BJ (cell line): Measurements from ENCODE around the gene PXN. TPM values are rescaled to one million over a fixed set of nuclear protein-coding genes. Genes with fewer than 3 reads are reported as not detected.
"Not testable (repeated sequence)": the region's sequence is repeated elsewhere in the genome, so short reads cannot be mapped to it uniquely, and the experiment has no call there.

Experiments
- CTCF ChIA-PET: fragments of 350-600 bp; formaldehyde crosslinking; extraction: SDS; loops from one replicate; lab custom pipeline; 2021; ENCODE audit warnings: antibody characterized with exemption, inconsistent platforms; lab: Yijun Ruan, JAX
- POLR2A ChIA-PET: fragments of 300-600 bp; sonication (Branson Sonifier 250); formaldehyde crosslinking; extraction: SDS; loops from one replicate; lab custom pipeline; 2021; ENCODE audit warnings: antibody characterized with exemption; lab: Charles Lee
- DNase-seq: peaks from one replicate; pipeline ENCODE4 v3.0.0-alpha.2; 2011; ENCODE audit warnings: low read depth
- H3K27me3 ChIP-seq: 2 replicates; pipeline ENCODE4 v1.6.0; 2011; ENCODE audit warnings: low read length; ENCODE audit not compliant: control insufficient read depth, insufficient read depth
- H3K36me3 ChIP-seq: 2 replicates; pipeline ENCODE4 v1.5.1; 2011; ENCODE audit warnings: low read length; ENCODE audit not compliant: control insufficient read depth, insufficient read depth
- H3K4me3 ChIP-seq: 2 replicates; pipeline ENCODE4 v1.5.1; 2011; ENCODE audit warnings: low read depth, mild to moderate bottlenecking, control low read depth, low read length
- CTCF ChIP-seq: IDR thresholded peaks from 2 replicates; pipeline ENCODE4 v1.5.1; 2011; ENCODE audit warnings: low read depth, mild to moderate bottlenecking, control low read depth, inconsistent platforms, low read length, moderate library complexity; ENCODE audit not compliant: insufficient read depth
- polyA plus RNA-seq: library from polyadenylated mRNA; depleted of rRNA; stranded (reverse); fragments of >200 nt; gene quantifications from 2 replicates; pipeline ENCODE4 v1.2.3, GENCODE V29; 2011

The PXN gene
- polyA plus RNA-seq, 1 experiment: 41.8 TPM

GRCh38 chr12:120215357-120215735 is 50.2 kb downstream of the PXN start:
- no peak overlapping the region for H3K4me3 ChIP-seq
- H3K36me3 ChIP-seq: peaks cover 50% of the 10 kb centered on the region
- ChIA-PET POLR2A (no interaction called here), CTCF (interaction anchor here (0.6 kb wide), 1 partner anchor 48 kb away, joined by 3 read pairs; no protein-coding TSS in a partner anchor)
- no peak for TF ChIP-seq CTCF
- no peaks in the 10 kb centered on the region for H3K27me3 ChIP-seq
- no peak for DNase-seq

GRCh38 chr12:120214626-120215356 is 50.7 kb downstream of the PXN start:
- Histone ChIP-seq H3K36me3 (peaks cover 49% of the 10 kb centered on the region), H3K4me3 (no peak overlapping the region), H3K27me3 (no peaks in the 10 kb centered on the region)
- ChIA-PET CTCF (interaction anchor here (0.6 kb wide), 1 partner anchor 48 kb away, joined by 3 read pairs; no protein-coding TSS in a partner anchor), POLR2A (no interaction called here)
- DNase-seq: no peak
- no peak for TF ChIP-seq CTCF

- no peak for TF ChIP-seq CTCF
- ChIA-PET CTCF (no interaction called here), POLR2A (no interaction called here)
- Histone ChIP-seq H3K27me3 (no peaks in the 10 kb centered on the region), H3K36me3 (peaks cover 47% of the 10 kb centered on the region), H3K4me3 (no peak overlapping the region)
- DNase-seq: no peak
Measured at GRCh38 chr12:120213758-120214157, 51.8 kb downstream of the PXN start.

- H3K4me3 ChIP-seq, POLR2A ChIA-PET, H3K27me3 ChIP-seq, DNase-seq: not testable (repeated sequence)
- CTCF ChIA-PET: interaction anchor here (1.6 to 1.7 kb wide), 2 partner anchors 12 to 16 kb away, joined by 4 to 6 read pairs; partner anchors contain the start of gene RPLP0
- peaks cover 47% of the 10 kb centered on the region for H3K36me3 ChIP-seq
Measured at GRCh38 chr12:120213182-120213581, 52.3 kb downstream of the PXN start.

- ChIA-PET POLR2A (no interaction called here), CTCF (interaction anchor here (1.6 to 1.7 kb wide), 2 partner anchors 11 to 16 kb away, joined by 4 to 6 read pairs; partner anchors contain the start of gene RPLP0)
- no peak for DNase-seq
- TF ChIP-seq CTCF: no peak
- peaks cover 47% of the 10 kb centered on the region for H3K36me3 ChIP-seq
- no peak overlapping the region for H3K4me3 ChIP-seq
- no peaks in the 10 kb centered on the region for H3K27me3 ChIP-seq
Measured at GRCh38 chr12:120212301-120212700, 53.2 kb downstream of the PXN start.
